GM19035 (cell line): ENCODE results near the gene MAN2A2.

ENCODE experiments used
- ATAC-seq: cut with Tn5 transposase; IDR thresholded peaks from one replicate; pipeline ENCODE4 v1.9.1; 2021; ENCODE audit not compliant: unreplicated experiment

Gene MAN2A2

DNA sequence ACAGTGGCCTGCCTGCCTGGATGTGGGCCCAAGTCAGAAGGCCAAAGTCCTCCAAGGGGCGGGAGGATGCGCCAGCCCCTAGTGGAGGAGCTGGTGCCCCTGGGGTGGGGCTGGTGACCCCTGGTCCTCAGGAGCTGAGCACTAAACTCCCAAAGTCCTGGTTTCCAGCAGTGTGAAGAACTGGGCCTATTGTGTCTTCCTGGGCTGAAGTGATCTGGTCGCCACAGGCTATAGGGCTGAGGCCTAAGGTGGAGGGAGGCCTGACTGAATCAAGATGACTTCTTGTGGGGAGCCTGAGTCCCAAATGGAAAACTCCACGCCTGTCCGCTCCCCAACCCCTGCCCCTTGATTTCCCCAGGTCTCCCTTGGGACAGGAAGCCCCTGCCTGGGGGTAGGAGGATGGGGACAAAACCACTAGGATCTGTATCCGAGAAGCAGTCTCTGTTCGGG, 19.6 kb upstream of the MAN2A2 start:
- no peak for ATAC-seq

DNA sequence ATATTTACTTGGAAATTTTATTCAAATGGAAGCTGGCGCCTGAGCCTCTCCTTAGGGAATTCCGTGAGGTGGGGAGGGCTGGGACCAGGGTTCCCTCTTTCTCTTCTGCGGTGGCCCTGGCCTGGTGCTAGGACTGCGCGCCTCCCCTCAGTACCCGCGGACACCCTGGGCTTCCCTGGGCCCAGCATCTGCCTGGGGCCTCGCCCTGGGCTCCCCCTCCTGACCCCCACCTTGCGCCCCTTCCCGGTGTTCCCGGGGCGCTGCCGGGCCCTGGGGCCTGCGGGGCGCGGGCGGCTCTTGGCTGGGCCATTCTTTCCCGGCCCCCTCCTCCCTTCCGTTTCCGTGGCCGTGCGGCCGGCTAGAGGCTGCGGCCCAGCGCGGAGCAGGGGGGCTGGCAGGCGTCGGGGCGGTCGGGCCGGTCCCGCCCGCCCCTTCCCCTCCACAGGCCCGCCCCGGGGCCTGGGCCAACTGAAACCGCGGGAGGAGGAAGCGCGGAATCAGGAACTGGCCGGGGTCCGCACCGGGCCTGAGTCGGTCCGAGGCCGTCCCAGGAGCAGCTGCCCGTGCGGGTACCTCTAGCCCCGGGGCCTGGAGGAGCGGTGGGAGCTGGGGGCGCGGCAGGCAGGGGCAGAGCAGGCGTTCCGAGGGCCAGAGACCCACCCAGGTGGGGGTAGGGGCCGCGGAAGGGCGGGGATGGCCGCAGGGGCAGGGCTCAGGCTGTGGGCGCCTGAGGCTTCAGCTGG, 19.0 kb upstream of the MAN2A2 start, which contains the start of gene FES:
Gene FES, plus strand, starts transcription at position 529 of the 743 bp plus-strand sequence. CDS start 542 bp downstream, outside the sequence.
- ATAC-seq: no peak

- ATAC-seq: no peak
These were observed 18.2 kb upstream of the MAN2A2 start for GRCh38 chr15:90884719-90885431.

- no peak for ATAC-seq
These were observed 17.4 kb upstream of the MAN2A2 start for GRCh38 chr15:90885432-90886290.

- no peak for ATAC-seq
These were observed 16.8 kb upstream of the MAN2A2 start for GRCh38 chr15:90886291-90886614.

DNA sequence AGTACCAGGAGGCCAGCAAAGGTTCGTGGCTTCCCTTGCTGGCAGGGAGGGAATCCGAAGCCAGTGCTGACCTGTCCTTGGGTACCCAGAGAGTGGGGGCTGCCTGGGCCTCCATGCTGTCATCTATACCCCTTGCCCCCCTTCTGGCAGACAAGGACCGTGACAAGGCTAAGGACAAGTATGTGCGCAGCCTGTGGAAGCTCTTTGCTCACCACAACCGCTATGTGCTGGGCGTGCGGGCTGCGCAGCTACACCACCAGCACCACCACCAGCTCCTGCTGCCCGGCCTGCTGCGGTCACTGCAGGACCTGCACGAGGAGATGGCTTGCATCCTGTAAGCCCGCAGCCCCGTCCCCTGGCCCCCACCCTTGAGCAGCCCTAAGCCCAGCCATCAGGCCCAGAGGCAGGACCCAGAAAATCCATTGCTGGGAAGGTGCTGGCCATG, 16.0 kb upstream of the MAN2A2 start:
- ATAC-seq: no peak

- no peak for ATAC-seq
These were observed 13.8 kb upstream of the MAN2A2 start for GRCh38 chr15:90889313-90889730.

DNA sequence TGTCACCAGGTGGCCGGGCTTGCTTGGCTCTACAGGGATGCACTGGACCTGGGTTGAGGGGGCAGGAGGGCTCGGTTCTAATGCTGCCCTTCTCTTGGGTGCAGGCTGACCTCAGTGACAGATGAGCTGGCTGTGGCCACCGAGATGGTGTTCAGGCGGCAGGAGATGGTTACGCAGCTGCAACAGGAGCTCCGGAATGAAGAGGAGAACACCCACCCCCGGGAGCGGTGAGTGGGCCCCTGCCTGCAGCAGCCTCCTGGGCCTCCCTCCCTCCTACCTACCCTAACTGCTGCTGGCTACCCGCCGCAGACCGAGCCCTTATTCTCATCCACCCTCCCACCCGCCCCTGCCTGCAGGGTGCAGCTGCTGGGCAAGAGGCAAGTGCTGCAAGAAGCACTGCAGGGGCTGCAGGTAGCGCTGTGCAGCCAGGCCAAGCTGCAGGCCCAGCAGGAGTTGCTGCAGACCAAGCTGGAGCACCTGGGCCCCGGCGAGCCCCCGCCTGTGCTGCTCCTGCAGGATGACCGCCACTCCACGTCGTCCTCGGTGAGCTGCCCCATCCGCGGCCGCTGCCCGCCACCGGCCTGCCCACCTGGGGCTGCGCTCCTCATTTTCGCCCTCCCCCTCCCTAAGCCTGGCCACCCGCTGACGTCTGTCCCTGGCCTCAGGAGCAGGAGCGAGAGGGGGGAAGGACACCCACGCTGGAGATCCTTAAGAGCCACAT, 13.2 kb upstream of the MAN2A2 start:
- ATAC-seq: no peak

DNA sequence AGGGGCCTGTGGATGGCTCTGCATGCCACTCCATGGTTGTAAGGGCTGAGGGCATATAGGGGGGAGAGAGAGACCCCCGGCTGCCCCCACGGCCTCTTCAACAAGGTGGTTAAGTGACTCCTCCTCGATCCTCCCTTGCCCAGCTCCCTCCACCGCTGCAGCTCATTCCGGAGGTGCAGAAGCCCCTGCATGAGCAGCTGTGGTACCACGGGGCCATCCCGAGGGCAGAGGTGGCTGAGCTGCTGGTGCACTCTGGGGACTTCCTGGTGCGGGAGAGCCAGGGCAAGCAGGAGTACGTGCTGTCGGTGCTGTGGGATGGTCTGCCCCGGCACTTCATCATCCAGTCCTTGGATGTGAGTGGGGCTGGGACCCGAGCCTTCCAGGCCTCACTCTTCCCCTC, 12.3 kb upstream of the MAN2A2 start:
- no peak for ATAC-seq

GRCh38 chr15:90891346-90891949, 11.7 kb upstream of the MAN2A2 start:
- ATAC-seq: no peak

DNA sequence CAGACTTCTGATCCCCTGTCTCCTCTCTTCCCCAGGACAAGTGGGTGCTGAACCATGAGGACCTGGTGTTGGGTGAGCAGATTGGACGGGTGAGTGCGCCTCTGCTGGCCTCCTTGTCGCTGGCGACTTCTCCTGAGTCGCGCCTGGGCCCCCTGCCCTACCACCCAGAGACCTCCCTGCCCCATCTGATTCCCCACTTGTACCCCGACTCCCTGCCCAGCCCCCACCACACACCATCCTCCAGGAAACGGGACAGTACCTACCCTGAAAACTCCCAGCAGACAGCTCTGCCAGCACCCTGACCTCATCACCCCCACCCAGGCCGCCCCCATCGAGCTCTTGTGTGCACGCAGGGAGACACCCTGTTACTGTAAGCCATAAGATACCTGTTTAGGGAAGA, 11.1 kb upstream of the MAN2A2 start:
- ATAC-seq: no peak

GRCh38 chr15:90892498-90893174, 10.5 kb upstream of the MAN2A2 start:
- no peak for ATAC-seq

DNA sequence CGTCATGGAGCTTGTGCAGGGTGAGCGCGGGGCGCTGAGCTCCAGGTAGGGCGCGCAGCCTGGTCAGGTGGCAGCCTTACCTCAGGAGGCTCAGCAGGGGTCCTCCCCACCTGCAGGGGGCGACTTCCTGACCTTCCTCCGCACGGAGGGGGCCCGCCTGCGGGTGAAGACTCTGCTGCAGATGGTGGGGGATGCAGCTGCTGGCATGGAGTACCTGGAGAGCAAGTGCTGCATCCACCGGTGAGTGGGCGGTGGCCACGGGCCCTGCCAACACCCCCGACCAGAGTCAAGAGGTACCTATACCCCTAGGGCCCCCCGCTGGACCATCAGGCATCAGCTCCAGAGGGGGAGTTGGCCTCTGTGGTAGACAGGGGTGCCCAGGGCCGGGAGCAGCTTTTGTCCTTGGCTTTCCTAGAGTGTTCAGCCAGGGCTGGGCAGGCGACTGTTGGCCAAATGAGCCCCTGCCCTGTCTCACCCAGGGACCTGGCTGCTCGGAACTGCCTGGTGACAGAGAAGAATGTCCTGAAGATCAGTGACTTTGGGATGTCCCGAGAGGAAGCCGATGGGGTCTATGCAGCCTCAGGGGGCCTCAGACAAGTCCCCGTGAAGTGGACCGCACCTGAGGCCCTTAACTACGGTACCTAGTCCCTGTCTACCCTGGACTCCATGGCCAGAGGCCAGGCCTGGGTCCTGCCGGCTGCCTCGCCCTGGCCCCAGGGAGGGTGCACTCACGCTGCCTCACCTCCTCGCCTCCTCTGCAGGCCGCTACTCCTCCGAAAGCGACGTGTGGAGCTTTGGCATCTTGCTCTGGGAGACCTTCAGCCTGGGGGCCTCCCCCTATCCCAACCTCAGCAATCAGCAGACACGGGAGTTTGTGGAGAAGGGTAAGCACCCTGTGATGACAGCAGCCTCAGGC, 9.7 kb upstream of the MAN2A2 start:
- no peak for ATAC-seq

- no peak for ATAC-seq
These were observed 7.5 kb upstream of the MAN2A2 start for GRCh38 chr15:90895571-90896117.

DNA sequence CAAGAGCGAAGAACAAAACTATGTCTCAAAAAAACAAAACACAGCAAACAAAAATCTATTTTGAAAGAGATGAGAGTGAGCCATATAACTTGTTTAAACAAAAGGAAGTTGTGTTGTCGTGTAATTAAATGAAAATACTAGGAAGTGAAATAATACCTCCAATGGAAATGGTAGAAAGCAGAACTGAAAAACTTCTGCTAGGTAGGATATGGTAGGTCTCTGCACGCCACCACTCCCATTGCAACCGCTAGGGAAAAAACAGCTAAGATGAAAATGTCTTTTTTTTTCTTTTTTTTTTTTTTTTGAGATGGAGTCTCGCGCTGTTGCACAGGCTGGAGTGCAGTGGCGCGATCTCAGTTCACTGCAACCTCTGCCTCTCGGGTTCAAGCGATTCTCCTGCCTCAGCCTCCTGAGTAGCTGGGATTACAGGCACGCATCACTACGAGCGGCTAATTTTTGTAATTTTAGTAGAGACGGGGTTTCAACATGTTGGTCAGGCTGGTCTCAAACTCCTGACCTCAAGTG, 5.9 kb upstream of the MAN2A2 start:
- ATAC-seq: peak; percentile 43

DNA sequence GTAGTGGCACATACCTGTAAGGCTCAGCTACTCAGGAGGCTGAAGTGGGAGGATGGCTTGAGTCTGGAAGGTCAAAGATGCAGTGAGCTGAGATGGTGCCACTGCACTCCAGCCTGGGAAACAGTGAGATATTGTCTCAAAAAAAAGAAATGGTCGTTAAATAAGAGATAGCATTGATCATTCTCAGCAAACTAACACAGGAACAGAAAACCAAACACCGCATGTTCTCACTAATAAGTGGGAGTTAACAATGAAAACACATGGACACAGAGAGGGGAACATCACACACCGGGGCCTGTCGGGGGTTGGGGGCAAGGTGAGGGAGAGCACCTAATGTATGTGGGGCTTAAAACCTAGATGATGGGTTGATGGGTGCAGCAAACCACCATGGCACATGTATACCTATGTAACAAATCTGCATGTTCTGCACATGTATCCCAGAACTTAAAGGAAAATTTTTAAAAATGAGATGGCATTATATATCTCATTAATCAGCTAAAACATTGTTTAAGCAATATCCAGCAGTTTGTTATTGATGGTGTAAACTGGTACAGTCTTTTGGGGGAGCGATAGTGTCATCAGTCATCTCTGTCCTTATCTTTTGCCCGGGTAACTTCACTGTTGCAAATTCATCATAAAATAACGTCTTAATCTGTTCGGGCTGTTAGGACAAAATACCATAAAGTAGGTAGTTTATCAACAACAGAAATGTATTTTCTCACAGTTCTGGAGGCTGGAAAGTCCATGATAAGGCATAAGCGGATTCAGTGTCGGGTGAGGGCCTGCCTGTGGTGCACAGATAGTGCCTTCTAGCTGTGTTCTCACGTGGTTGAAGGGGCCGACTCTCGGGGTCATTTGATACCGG, 1.7 kb upstream of the MAN2A2 start:
- no peak for ATAC-seq
